ENCODE measurements around the gene CES3.

CES3 gene

GRCh38 chr16:66975302-66975893 is 14.3 kb downstream of the CES3 start:
- DNase-seq (ENCODE audit: low spot score), result no peak
- TF ChIP-seq CTCF (IDR thresholded peaks at IDR 0.05; ENCODE audit: borderline replicate concordance, control extremely low read depth, extremely low read depth, insufficient read depth, missing control alignments), result no peak
- in situ Hi-C loops (cut with MboI; ENCODE audit: low sequenced_read_pairs, unreplicated experiment), result no loop called here

- TF ChIP-seq CTCF (IDR thresholded peaks at IDR 0.05; ENCODE audit: borderline replicate concordance, control extremely low read depth, extremely low read depth, insufficient read depth, missing control alignments), result no peak
- DNase-seq (ENCODE audit: low spot score), result no peak
- in situ Hi-C loops (cut with MboI; ENCODE audit: low sequenced_read_pairs, unreplicated experiment), result no loop called here
These were observed 15.7 kb downstream of the CES3 start for GRCh38 chr16:66976746-66977145.

GRCh38 chr16:66977341-66978113 is 16.5 kb downstream of the CES3 start:
- peak; percentile 94 for TF ChIP-seq CTCF (IDR thresholded peaks at IDR 0.05; ENCODE audit: borderline replicate concordance, control extremely low read depth, extremely low read depth, insufficient read depth, missing control alignments)
- peak; percentile 90 for DNase-seq (ENCODE audit: low spot score)
- in situ Hi-C loops (cut with MboI; ENCODE audit: low sequenced_read_pairs, unreplicated experiment), result no loop called here

DNA sequence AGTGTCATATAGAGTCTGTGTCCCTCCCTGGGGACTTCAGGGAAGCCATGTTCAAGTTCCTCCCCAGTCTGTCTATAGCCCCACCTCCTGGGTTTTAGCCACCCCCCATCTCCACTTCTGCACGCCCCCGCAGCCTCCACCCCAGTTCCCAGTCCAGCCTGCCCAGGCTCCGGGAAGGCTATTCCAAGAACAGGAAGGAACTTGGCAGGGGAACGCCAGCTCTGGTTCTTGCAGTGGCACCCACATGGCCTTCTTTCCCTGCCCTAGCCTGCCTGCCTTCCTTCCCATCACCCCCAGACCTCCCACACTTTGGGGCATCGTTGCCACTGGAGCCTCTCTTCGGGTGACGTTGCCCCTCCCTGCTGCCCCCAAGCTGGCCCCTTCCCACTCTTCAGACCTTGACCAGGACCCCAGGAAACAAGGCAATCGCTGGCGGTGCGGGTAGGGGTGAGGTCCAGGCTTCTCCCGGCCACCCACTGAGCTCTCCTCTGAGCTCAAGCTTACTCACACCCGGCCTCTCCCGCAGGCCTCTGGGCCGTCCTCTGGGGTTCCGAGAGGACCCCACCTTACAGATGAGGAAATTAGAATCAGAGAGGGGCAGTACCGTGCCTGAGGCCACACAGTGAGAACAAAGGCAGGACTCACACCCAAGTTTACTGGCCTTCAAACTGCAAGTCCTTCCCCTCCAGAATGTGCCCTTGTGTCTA is 18.1 kb downstream of the CES3 start:
- peak; percentile 20 for DNase-seq (ENCODE audit: low spot score)
- no peak for TF ChIP-seq CTCF (IDR thresholded peaks at IDR 0.05; ENCODE audit: borderline replicate concordance, control extremely low read depth, extremely low read depth, insufficient read depth, missing control alignments)
- in situ Hi-C loops (cut with MboI; ENCODE audit: low sequenced_read_pairs, unreplicated experiment), result no loop called here

DNA sequence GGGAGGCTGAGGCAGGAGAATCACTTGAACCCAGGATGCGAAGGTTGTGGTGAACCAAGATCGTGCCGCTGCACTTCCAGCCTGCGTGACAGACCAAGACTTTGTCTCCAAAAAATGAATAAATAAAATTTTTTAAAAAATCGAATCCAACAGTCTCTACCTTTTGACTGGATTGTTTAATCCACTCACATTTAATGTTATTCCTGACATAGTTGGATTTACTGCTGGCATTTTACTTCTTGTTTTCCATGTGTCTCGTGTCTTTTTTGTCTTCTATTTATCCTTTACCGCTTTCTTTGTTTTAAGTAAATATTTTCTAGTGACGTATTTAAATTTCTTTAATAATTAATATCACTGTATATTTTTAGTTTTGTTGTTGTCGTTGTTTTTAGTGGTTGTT is 22.0 kb downstream of the CES3 start:
- no peak for DNase-seq (ENCODE audit: low spot score)
- TF ChIP-seq CTCF (IDR thresholded peaks at IDR 0.05; ENCODE audit: borderline replicate concordance, control extremely low read depth, extremely low read depth, insufficient read depth, missing control alignments), result no peak
- in situ Hi-C loops (cut with MboI; ENCODE audit: low sequenced_read_pairs, unreplicated experiment), result no loop called here

GRCh38 chr16:66984892-66985311 is 23.8 kb downstream of the CES3 start:
- DNase-seq (ENCODE audit: low spot score), result no peak
- in situ Hi-C loops (cut with MboI; ENCODE audit: low sequenced_read_pairs, unreplicated experiment), result no loop called here
- TF ChIP-seq CTCF (IDR thresholded peaks at IDR 0.05; ENCODE audit: borderline replicate concordance, control extremely low read depth, extremely low read depth, insufficient read depth, missing control alignments), result no peak
